Smooth muscle cell of the brain vasculature (primary cell): Measurements from ENCODE around the gene COL4A1.

ENCODE experiments used
- DNase-seq: peaks from one replicate; pipeline ENCODE4 v3.0.0-alpha.2; 2012; ENCODE audit warnings: low read depth, low spot score

Gene COL4A1

DNA sequence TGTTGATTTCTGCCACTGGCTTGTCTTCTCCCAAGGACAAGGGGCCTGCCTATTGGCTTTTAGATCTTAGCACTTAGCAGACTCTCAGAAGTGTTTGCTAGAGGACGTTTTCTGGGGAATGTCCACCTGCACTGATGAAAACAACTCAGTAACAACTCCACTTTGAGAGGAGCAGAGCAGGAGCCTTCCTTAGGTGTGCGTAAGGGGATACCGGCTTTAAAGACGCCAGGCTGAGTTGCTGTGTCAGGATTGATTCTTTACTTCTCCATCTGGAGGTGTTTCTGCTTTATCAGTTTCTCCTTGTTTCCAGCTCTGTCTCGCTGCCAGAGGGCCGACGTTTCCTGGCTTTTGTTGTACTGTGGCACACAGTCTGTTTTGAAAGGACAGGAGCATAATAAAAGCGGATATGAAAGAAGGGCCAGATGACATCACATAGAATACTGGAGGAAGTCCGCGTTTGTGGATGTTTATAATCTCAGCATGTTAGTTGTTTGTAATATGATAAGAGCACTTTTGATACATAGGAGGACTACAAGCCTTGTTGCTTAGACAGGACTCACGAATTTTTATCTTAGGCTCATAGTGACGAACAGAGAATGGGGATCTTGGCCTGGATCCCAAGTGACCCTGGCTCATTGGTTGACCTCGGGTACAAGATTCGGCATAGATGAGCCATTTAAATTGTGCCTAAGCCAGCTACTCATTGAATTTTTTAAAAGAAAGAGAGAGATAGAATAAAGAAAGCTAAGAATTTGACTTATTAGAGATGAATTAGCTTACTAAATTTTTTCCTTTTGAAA is 34.7 kb upstream of the COL4A1 start:
- DNase-seq: no peak

DNA sequence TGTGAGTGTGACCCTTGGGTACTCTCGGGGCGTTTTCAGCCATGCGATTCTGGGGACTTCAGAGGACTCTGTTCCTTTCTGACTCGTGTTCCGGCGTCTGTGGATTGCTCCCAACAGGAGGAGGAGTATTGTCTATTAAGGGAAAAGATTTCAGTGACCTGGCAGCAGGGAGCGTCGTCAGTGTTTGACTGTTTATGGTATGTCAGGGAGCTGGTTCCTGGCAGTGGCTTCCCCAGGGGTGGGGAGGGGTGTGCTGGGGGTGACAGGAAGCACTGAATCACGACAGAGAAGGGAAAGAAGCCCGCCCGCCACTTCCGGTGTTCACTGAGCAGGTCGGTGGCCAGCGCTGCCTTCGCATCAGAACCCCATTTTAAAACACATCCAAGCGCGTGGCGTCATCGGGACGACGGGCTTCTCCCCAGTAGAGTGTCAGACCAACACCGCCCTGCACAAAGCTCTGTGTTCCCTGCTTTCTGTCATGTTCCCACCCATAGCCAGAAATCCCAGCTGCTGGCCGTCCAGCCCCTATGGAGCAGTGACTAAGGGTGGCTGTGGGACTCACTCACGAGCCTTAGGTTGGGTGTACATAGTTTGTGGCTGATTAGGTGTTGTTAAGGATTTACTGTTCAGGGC is 34.0 kb upstream of the COL4A1 start:
- no peak for DNase-seq

DNA sequence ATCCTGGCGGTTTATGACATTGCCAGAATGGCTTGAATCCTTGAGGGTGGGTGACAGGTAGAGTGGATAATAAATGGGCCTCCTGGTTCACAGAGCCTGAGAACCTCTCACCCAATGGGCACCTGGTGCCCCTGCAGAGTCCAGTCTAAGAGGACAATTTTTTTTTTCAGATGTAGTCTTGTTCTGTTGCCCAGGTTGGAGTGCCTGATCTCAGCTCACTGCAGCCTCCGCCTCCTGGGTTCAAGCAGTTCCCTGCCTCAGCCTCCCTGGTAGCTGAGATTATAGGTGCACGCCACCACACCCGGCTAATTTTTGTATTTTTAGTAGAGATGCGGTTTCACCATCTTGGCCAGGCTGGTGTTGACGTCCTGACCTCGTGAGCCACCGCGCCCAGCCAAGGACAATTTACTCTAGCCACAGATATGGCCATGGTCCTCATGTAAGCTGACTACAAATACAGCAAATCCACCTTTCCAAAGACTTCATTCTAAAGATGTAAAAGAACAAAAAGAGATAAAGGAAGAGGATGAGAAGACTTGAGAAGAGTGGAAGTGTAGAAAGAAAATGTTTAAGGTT is 33.1 kb upstream of the COL4A1 start:
- DNase-seq: no peak

DNA sequence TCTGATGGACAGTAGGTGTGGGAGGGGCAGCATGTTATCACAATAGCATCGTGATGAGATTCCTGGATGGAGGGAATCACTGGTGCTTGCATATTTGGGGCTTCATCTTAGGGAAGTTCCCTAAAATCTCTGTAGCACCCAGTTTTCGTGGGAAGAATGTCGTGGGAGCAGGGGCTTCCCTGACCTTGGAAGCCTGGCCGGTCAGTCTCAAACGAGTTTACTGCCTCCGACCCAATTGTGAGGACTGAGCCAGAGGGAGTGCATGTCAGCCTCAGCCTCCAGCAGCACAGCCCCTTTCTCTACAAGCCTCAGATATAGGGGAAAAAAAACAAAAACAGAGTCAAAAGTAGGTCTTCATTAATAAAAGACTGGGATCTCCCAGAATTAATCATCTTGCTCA is 32.3 kb upstream of the COL4A1 start:
- no peak for DNase-seq

DNA sequence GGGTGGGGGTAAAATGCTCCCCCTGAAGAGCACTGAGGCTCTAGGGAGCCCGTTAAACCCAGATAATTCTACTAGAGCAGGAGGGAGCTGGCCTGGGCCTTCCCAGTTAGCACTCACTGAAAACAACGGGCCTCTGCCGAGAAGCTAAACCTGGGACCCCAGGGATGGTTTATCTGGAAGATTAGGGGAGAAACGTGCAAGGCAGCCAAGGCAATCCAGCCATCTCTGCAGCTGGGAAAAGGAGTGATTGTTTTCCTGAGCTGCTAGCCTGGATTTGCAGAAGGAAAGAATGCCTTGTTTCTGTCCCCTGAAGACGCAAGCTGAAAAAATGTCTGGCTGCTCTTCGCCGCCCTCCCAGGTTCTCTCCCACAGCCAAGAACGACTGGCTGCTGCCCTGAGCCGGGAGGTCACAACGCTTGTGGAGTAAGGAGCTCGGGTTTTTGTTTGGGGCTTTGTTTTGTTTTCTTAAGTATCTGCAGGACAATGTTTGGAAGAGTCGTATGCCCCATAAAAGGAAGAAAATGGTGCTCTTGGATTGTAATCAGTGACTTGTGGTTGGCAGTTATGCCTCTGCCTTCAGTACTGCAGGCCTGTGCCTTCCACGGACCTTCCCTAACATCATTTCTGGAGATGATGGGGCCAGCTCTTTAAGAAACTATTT is 31.6 kb upstream of the COL4A1 start:
- peak; percentile 85 for DNase-seq

DNA sequence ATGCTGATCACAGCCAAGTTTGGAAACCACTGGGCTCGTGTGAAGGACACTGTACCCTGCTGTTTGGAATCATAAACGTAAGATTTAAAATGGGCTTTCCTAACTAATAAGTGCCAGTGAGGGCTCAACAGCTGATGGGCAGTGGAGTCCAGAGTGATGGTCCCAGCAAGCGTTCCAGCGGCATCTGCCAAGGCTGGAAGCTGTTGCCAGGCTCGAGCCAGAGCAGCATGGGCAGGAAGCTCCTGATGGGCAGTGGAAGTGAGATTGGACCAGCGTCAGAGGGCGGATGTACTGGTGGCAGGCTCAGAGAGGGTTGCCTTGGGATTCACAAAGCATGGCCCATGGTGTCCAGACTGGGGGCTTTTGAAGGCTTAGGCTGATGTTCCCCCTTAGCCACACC is 30.3 kb upstream of the COL4A1 start:
- no peak for DNase-seq

DNA sequence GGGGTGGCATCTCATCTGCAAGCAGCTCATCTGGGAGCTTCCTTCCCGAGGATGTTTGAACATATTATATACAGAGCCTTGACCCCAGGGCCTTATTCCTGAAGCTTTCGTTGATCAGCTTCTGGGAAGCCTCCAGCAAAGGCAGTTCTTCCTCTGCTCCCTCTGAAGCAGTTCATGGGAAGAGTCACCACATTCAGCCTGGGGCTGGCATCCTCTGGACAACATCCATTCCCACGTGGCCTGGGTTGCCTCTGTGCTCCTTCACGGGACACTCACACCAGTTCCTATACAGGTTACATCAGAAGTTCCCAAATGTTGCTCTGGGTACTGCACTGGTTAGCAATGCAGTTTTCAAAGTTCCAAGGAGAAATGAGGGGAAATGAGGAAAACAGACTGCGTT is 29.7 kb upstream of the COL4A1 start:
- DNase-seq: no peak

DNA sequence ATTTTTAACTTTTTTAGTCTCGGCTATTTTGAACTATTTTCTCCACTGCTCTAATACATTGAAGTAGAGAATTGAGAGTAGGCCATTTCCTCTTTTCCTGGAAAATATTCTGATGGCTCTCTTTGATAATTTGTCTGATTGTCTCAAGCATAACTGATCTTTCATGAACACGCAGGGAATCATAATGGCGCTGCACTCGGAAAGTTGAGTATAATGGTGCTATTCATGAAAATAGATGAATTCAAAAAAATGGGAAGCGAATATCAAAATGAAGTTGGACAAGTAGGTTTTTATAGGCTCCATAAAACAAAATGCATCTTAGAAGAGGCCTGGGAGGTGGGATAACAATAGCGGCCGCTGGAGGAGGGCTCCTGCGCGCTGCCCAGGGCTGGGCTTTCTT is 29.2 kb upstream of the COL4A1 start:
- no peak for DNase-seq

DNA sequence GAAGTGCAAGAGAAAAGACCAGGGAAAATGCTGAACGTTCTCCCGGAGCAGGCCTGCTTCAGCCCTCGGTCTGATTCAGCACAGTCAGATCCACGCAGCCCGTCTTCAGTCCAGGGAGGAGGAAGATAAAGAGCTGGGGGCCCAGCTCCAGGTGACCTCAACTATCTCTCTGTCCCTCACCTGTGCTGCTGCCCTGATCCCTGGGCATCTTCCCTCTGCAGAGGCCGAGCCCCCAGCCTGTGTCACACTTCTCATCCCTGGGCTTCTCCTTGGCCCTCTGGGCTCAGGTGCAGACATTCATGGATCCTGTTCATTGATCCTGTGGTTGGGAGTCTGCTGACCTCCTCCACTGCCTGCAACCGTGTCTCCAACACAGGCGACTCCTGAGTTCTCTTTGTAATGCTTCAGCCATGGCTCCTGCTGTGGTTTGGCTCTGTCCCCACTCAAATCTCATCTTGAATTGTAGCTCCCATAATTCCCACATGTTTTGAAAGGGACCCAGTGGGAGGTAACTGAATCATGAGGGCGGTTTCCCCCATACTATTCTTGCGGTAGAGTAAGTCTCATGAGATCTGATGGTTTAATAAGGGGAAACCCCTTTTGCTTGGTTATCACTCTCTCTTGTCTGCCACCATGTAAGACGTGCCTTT is 28.0 kb upstream of the COL4A1 start:
- no peak for DNase-seq

DNA sequence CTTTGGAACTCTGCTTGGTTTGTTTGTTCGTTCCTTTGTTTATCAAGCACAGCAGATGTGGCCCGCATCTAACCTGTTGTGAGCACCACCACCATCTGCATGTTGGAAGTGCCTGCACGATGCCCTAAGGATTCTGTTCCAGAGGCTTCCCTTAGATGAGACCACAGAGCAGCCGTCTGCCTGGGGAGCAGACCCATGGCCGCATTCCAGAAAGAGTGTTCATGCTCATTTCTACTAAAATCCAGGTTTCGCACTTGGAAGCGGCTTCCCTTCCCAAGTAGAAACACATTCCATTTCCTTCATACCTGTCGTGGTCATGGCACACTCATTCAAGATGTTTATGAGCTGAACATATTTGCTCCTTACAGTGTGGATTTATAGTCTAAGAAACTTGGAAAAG is 27.3 kb upstream of the COL4A1 start:
- DNase-seq: no peak

DNA sequence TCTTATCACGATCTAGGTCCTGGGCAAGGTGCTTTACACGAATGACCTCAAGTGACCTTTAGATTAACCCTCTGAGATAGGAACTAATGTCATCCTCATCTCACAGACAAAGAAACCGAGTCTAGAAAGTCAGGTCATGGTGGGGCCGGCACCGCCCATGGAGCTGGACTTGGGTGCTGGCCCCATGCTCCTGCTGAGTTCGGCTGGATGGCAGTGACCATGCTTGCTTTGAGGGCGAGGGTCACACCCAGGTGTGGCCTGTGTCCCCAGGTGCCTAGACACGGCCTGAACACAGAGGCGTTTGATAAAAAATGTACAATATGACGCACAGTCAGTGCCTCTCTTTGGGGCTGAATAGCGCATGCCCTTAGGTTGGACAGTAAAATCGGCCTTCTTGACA is 26.9 kb upstream of the COL4A1 start:
- no peak for DNase-seq

DNA sequence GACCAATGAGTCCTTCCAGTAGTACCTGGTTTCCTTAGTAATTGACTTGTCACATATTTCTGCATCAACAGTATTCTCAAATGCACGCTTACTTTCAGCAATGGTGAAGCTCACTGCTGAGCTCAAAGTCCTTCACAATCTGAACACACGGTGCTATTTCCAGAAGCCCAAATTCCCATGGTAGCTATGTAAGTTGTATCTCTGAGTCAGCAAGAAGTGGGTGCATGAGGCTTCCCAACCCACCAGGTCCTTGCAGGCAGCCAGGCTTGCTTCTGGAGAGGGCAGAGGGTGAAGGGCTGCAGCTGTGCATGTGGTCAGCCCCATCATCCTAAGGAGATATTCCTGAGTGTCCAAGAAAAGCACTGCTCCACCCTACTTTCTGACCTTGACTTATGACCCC is 25.8 kb upstream of the COL4A1 start:
- DNase-seq: no peak

DNA sequence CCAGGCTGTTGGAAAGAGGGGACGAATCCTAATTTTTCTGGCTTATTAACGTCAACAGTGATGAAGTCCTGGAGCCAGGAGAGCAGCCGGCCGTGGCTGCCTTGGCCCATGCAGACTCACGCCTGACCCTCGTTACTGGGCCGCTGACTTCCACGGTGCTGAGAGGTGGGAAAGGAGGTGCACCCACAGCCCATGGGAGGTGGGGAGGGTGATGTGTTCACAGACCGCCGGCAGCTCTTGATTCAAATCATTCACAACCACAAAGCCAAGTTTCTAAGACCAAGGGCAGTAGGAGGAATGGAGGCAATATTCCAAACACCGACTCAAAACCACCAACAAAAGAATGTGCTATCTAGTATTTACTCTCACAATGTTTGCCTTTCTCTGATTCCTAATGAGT is 24.4 kb upstream of the COL4A1 start:
- DNase-seq: no peak

DNA sequence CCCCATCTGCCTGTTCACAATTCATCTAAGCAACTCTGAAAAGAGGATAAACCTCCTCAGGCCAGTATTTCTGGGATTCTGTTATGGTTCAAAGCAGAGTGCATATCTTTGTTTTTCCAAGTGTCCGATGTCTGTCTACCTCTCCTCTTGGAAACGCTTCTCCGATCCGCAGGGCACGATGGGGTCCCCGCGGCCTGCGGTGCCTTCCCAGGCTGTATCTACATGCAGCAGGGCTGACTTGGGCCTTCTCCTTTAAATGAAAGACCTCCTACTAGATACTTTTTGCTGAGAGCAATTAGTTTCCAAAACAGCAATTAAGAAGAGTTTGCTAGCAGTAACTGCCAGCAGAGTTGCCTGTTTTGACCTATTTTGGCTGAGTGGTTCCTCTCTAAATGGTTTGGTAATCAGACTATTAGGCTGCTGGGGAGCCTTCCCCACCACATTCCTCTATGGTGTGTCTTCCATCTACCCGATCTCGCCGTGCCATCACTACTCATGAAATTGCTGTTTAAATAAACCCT is 23.6 kb upstream of the COL4A1 start:
- no peak for DNase-seq

DNA sequence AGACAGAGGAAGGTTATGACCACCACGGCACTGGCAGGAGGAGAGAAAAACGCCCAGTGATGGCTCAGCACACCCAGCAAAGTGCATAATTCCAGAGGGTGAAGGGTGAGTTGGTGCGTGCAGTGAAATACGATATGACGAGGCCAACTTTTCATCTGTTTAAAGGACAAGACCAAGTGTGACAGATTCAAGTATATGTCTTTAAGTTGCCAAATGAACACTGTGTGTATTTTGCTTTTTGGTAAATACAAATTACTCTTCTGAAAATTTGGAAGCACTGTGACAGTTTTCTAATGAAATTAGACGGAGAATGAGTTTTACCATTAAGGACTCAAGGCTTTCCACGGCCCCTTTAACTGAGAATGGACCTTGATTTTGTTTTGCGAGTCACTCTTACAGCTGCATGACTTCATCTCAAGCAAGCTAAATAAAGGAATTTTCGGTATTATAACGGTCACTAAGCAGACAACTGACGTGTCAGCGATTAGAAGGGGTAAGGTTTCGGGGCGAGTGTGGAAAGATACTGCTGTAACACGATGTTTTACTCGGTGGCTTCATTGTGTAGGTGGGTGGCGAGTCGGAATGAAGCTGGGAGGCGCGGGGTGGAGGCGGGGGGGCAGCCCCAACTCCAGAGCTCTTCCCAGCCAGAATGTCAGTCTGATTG is 23.0 kb upstream of the COL4A1 start:
- no peak for DNase-seq

DNA sequence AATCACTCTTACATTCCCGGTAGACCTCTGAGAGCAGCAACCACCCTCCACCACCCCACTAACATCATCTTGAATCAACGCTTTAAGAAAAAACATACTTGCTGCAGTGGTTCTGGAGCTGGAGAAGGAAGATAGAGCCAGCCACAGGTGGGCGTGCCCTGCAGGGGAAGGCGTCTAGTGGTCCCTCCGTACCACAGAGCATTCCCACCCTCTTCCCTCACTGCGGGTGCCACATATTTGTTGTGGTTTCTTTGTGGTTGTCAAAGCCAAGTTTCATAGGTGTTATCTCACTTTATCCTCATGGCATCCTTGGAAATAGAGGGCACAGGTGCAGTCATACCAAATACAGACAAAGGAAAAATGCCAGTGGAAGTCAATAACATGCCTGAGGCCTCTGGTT is 22.3 kb upstream of the COL4A1 start:
- no peak for DNase-seq

DNA sequence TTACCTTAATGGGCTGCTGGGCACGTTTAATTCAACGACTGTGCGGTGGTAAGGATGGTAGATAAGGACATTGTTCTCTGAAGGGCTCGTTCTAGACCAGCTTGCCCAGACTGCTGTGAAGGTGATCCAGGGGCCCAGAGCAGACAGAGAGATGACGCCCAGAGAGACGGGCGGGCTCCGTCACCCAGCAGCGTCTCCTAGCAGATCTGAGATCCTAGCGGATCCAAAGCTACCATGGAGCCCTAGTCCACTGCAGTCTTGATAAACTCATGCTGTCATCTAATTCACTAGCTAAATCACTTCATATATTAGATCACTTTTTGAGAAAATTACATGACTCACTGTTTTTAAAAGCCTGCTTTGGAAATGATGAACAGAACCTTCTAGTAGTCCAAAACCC is 21.6 kb upstream of the COL4A1 start:
- no peak for DNase-seq

DNA sequence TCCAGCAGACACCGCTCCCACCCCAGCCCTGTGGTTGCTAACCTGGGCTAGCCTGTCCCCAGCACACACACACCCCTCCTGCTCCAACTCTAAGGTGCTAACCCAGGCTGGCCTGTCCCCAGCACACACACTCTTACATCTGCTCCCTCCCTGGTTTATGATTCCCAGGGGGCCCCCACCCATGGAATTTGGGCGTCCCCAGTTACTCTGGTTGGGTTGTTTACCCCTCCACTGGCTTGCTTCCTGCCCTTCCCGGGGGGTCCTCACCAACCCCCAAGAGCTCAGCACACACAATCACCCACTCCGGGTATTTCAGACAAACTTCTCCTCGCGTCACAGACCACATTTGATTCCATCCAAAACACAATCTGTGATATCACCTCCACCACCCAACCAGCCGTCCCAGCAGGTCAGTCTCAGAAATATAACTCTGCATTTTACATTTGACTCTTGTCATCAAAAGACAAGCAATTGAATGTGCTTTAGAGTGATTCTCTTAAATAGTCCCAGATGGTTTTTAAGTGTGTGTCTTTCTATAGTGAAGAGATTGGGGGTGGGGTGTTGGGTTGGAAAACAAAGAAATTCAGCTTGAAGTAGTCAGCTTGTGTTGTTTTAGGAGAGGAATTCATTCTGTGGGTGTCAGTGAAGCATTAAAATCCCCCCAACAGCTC is 20.2 kb upstream of the COL4A1 start:
- no peak for DNase-seq

DNA sequence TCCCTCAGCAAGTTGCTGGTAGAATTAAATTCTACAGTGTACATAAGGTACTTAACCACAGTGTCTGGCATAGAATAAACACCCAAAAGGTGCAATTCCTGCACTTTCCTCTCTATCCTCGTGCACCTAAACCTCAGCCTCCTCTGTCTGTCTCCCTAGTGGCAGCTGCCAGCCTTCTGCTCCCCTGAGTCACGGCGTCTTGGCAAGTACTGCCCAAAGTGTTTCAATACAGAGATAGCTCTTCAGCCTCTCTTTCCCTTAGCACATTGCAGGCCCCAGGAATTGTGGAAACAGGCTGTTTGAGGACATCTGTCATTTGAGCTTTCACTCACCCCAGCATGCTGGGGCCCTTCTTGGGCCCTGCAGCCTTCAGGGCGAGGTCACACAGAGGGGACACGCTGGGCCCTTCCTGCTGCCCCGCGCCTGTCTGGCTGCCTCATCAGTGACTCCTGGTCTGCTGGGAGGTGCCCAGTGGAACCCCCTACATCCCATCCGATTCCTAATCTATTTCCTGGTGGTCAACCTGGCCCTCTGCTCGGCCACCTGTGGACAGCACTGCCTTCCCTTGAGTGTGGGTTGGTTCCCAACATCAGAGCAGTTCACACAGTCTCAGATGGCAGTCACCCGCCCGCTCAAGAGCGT is 19.4 kb upstream of the COL4A1 start:
- DNase-seq: no peak

DNA sequence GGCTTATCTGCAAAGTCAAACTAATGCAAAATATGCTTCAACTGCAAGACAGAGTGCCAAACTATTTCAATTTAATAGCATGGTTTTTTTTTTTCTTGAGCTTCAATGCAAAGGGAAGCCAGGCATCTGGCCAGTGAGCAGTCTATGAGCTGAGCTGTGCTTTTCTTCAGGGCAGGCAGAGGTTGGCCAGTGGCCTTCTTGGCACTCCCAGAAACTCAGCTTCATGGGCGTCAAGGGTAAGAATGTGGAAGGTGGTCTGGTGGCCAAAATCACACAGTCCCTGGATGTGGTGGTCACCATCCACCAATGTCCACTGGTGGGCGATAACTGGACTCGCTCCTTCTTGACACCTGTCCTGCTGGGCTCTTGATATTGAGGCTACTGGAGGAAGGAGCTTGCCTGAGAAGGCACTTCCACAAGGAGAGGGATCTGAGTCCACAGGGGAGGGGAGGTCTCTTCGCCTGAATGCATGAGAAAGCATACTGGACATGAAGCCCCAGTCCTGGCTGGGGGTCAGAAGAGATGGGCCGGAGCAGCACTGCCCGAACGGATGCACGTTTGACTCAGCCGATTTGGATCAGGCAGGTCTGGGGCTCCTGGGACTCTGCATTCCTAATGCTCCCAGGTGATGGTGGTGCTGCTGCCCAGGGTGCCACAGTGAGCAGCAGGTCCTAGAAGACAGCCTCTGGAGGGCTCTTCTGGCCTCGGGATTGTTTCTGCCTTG is 17.2 kb upstream of the COL4A1 start:
- DNase-seq: no peak
